Uterus (tissue), 4 donors: Measurements from ENCODE around the gene COL4A2. TPM values are rescaled to one million over a fixed set of nuclear protein-coding genes. Genes with fewer than 3 reads are reported as not detected.
A peak's percentile ranks its signal among the peaks of the same experiment; 100 is the strongest.

ENCODE experiments used
- DNase-seq, 2 donors: peaks; one replicate each; pipeline ENCODE4 v3.0.0-alpha.2; 2019 to 2020
- H3K27ac ChIP-seq, 2 donors: fragments of 200-600 bp; sonication (generic); 1 replicate in 1 of 2; 2 replicates in 1 of 2; pipeline ENCODE4 v1.5.1; 2016 to 2018
- H3K27me3 ChIP-seq, 2 donors: fragments of 200-600 bp; sonication (generic); one replicate each; pipeline ENCODE4 v1.5.1; 2018 to 2019; ENCODE audit warnings: control low read depth in 1 of 2
- H3K36me3 ChIP-seq, 2 donors: fragments of 200-600 bp; sonication (generic); one replicate each; pipeline ENCODE4 v1.5.1; 2019; ENCODE audit warnings: control low read depth in 1 of 2
- H3K4me1 ChIP-seq, 2 donors: fragments of 200-600 bp; sonication (generic); one replicate each; pipeline ENCODE4 v1.5.1; 2018 to 2019; ENCODE audit warnings: control low read depth in 1 of 2
- H3K4me3 ChIP-seq, 2 donors: fragments of 200-600 bp; sonication (generic); 1 replicate in 1 of 2; 2 replicates in 1 of 2; pipeline ENCODE4 v1.5.1; 2018 to 2019; ENCODE audit warnings: mild to moderate bottlenecking in 1 of 2
- H3K9me3 ChIP-seq, 2 donors: fragments of 200-600 bp; sonication (generic); one replicate each; pipeline ENCODE4 v1.5.1; 2019; ENCODE audit warnings: control low read depth in 1 of 2
- POLR2A ChIP-seq, 2 donors: fragments of 450-650 bp; IDR thresholded peaks; one replicate each; pipeline ENCODE4 v1.6.1; 2016; ENCODE audit warnings: antibody characterized with exemption in 2 of 2, mild to moderate bottlenecking in 1 of 2, moderate library complexity in 1 of 2
- intact Hi-C: fragments of 100-400 bp; cut with DNase I; formaldehyde crosslinking; loops from one replicate; pipeline ENCODE4 v1.15.1; 2023; ENCODE audit warnings: low total_unique reads
- total RNA-seq, 4 donors: library from RNA; depleted of rRNA in 3 of 4; stranded (reverse); fragments of >200 nt in 3 of 4; gene quantifications; one replicate each; pipeline versions ENCODE4 v1.1.0 to v1.2.4, GENCODE V29; 2014 to 2023
- TF ChIP-seq, protein P1 (sequence below), 4 experiments: fragments of 200-600 bp in 2 of 4; fragments of 450-650 bp in 2 of 4; sonication (generic) in 2 of 4; IDR thresholded peaks; one replicate each; pipeline ENCODE4 v1.5.1; 2016 to 2019; ENCODE audit warnings: antibody characterized with exemption in 4 of 4, mild to moderate bottlenecking in 2 of 4, moderate library complexity in 1 of 4
- donor health status: DM: yes; HTN: yes; CAD: no.

COL4A2 gene
- total RNA-seq, 4 donors from 2014 or later, result 157 to 606 (median 284) TPM

DNA sequence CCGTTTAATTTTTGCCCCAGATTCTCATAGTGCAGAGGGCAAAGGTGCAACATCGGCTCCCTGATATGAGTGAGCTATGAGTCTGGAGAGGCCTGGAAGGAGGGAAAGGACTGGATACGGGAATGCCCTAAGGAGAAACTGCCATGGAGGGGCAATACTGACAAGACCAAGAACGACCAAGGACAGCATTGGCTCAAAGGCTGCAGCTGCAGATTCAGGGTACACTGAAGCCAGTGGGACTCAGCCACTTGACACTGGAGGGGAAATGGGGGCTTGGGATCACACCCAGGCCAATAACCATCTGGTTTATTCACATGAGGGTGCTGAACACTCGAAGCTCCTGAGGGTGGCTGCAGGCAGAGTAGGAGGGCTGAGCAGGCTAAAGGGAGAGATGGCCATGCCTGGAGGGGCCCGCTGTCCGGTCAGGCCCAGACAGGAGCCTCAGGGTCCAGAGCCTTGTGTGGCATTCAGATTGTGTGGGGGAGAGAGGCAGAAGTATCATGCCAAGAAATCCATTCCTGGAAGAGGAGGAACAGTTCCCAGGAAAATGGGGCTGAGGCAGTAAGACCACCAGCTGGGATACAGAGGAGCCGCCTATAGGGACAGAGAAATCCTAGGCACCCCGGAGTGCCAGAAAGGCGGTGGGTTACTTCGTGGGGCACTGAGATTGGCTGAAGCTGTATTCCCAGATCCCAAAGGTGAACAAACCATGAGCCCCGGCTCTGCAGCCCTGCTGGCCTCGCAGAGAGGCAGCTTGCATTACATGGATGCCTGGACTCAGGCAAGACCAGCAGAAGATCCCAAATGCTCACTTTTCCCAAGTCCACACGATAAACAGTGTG, 20.9 kb upstream of the COL4A2 start:
- no peaks in the 10 kb centered on the region for H3K36me3 ChIP-seq
- TF ChIP-seq, protein P1, sequence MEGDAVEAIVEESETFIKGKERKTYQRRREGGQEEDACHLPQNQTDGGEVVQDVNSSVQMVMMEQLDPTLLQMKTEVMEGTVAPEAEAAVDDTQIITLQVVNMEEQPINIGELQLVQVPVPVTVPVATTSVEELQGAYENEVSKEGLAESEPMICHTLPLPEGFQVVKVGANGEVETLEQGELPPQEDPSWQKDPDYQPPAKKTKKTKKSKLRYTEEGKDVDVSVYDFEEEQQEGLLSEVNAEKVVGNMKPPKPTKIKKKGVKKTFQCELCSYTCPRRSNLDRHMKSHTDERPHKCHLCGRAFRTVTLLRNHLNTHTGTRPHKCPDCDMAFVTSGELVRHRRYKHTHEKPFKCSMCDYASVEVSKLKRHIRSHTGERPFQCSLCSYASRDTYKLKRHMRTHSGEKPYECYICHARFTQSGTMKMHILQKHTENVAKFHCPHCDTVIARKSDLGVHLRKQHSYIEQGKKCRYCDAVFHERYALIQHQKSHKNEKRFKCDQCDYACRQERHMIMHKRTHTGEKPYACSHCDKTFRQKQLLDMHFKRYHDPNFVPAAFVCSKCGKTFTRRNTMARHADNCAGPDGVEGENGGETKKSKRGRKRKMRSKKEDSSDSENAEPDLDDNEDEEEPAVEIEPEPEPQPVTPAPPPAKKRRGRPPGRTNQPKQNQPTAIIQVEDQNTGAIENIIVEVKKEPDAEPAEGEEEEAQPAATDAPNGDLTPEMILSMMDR (IDR thresholded peaks at IDR 0.05), result no peak
- TF ChIP-seq POLR2A (IDR thresholded peaks at IDR 0.05), result no peak
- peaks cover 5 to 6% of the 10 kb centered on the region in 2 donors for H3K4me1 ChIP-seq

DNA sequence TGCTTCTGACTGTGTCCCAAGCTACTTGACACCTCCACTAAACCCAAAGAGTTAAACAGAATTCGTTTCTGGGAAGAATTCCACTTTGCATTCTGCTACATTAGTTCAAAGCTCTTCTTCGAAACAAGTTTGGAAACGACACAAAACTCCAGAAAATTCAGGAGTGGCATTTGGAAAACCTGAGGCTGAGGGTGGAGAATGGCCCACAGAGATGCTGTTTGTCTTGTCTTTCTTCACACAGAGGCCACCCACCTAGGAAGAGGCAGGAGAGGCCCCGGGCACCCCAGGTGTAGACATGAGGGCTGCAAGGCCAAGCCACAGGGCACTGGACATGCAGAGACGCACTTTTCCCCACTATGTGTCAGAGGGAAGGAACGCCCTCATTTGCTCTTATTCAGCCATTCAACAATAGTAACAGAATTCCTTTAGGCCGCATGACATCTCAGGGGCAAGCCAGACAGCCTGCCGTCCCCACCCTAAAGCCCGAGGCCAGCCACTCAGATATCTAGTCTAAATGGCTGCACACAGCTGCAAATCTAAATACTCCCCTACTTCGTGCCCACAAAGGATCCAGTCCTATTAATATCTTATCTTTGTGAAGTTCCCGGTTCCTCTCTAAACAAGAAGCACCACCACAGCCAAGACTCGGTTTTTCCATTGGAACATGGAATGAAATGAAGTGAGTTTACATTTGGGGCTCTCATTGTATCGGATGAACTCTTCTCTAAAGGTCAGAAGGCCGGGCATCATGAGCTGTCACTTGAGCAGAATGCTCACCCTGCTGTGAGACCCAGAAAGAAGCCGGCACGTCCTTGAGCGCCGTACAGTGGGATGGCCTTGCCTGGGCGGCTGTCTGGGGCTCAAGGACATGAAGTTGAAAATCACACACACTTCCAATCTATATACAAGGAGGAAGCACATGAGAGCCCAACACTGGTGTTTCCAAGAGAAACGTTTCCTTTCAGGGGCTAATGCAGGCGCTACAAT, 20.0 kb upstream of the COL4A2 start:
- Histone ChIP-seq H3K27me3 (no peaks in the 10 kb centered on the region), H3K4me3 (no peak overlapping the region), H3K9me3 (no peaks in the 10 kb centered on the region), H3K27ac (peak overlapping the region; percentile 1 to 53), H3K36me3 (no peaks in the 10 kb centered on the region), H3K4me1 (peaks cover 5 to 6% of the 10 kb centered on the region in 2 donors)
- TF ChIP-seq POLR2A (IDR thresholded peaks at IDR 0.05), result no peak
- TF ChIP-seq, protein P1 (IDR thresholded peaks at IDR 0.05), result no peak
- DNase-seq, result no peak
- intact Hi-C loops, result no loop called here

More for the DNA sequence above, 20.9 kb upstream of the COL4A2 start:
- no peak for DNase-seq
- no peaks in the 10 kb centered on the region for H3K9me3 ChIP-seq
- H3K27me3 ChIP-seq, result no peaks in the 10 kb centered on the region
- intact Hi-C loops, result no loop called here
- no peak overlapping the region for H3K4me3 ChIP-seq
- H3K27ac ChIP-seq, result peak overlapping the region; percentile 1 to 53

DNA sequence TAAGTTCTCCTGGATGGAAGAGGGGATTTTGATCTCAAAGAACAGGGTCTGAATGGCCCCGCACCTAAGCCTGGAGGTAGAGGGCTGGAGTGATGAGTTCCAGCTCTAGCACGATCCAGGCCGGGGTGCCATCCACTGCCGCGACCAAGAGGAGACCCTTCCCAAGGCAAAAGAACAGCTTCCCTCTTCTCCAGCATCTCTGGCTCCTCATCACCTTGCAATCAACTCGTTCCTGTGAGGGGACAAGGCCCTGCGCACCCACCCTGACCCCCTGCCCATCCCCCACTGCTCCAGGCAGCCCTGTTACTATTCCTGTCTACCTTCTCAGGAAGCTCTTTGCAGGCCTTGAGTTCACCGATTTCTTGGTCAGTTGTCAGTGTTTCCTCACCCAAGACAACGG, 17.9 kb upstream of the COL4A2 start:
- Histone ChIP-seq H3K27me3 (no peaks in the 10 kb centered on the region), H3K9me3 (no peaks in the 10 kb centered on the region), H3K27ac (peak overlapping the region in 1 of 2 donors; percentile 78), H3K36me3 (no peaks in the 10 kb centered on the region), H3K4me1 (peaks cover 0 to 5% of the 10 kb centered on the region in 2 donors), H3K4me3 (no peak overlapping the region)
- TF ChIP-seq, protein P1 (IDR thresholded peaks at IDR 0.05), result no peak
- TF ChIP-seq POLR2A (IDR thresholded peaks at IDR 0.05), result no peak
- intact Hi-C loops, result no loop called here
- no peak for DNase-seq

DNA sequence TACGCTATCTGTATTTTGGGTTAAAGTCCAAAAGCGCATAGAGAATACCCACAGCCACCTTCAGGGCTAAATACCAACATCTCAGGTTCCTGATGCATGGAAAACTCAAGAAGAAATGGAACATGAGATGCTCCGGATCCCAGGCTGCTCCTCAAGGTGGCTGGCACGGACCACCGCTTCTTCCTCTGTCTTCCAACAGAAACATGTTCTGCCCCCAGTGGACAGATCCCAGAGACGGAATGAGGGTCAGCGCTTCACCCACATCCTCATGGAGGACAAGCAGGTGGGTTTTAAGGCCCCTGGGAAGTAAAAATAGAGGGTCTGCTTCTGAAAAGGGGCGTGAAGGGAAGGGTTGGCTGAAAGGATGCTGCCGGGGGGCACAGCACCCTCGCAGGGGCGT, 17.4 kb upstream of the COL4A2 start:
- Histone ChIP-seq H3K27me3 (no peaks in the 10 kb centered on the region), H3K9me3 (no peaks in the 10 kb centered on the region), H3K36me3 (no peaks in the 10 kb centered on the region), H3K27ac (peak overlapping the region; percentile 50 to 78), H3K4me3 (no peak overlapping the region), H3K4me1 (peaks cover 0 to 5% of the 10 kb centered on the region in 2 donors)
- DNase-seq, result no peak
- intact Hi-C loops, result no loop called here
- TF ChIP-seq POLR2A (IDR thresholded peaks at IDR 0.05), result no peak
- TF ChIP-seq, protein P1 (IDR thresholded peaks at IDR 0.05), result no peak
